ENCODE results near the gene SLC6A18. TPM values are rescaled to one million over a fixed set of nuclear protein-coding genes. Genes with fewer than 3 reads are reported as not detected.

SLC6A18 gene
- total RNA-seq, 5 donors from 2014 or later (not counting 1 experiment from before 2014, with no cell fraction given): not detected

DNA sequence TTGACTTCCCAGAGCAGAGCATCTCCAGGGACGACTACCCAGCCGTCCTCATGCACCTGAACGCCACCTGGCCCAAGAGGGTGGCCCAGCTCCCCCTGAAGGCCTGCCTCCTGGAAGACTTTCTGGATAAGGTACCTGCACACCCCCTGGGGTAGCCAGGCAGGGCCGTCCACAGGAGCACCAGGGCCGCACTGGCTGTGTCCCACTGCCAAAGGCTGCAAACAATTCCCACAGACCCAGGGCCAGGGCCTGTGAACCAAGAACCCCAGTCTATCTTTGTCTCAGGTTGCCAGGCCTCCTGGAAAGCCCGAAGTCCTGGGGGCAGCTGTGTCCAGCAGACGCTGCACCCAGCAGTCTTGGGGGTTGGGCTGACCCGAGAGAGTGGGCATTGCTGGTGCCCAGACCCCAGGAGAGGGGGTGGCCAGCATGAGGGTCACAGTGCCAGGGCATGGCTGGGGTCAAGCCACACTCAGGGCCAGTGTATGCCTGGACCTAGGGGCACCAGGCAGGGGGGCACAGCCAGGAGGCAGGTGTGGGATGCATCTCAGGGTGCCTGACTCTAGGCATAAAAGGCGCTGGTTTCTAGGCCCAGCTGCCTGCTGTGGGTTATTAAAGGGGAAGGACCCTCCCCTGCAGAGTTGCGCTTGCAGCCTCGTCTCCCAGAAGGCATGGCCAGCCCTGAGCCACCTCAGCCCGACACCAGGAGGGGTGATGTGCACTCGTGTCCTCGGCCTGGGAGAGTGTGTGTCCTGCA lies 17.7 kb downstream of the SLC6A18 start:
- peaks cover 0 to 14% of the 10 kb centered on the region in 2 donors for H3K27me3 Mint-ChIP-seq
- Histone ChIP-seq H3K27me3 (replicated peaks in 1 of 2; ENCODE audit: control insufficient read depth in 2 of 2, extremely low read depth in 1 of 2, insufficient read depth in 2 of 2, low read length in 1 of 2) (peaks cover 0 to 46% of the 10 kb centered on the region in 2 experiments), H3K27ac (ENCODE audit: low read length) (no peak overlapping the region), H3K4me1 (ENCODE audit: control insufficient read depth in 1 of 2, extremely low read depth in 1 of 2, insufficient read depth in 2 of 2, low read length in 2 of 2) (peaks cover 0 to 3% of the 10 kb centered on the region in 2 experiments), H3K4me3 (ENCODE audit: control insufficient read depth in 1 of 2, extremely low read depth in 1 of 2, low read length in 1 of 2) (no peak overlapping the region), H3K36me3 (ENCODE audit: control insufficient read depth in 2 of 2, extremely low read depth in 1 of 2, insufficient read depth in 1 of 2, low read length in 1 of 2) (no peaks in the 10 kb centered on the region), H3K9me3 (no peaks in the 10 kb centered on the region)
- ChIA-PET CTCF (no interaction called here), POLR2A (no interaction called here)
- 80% methylated on average over 14 of the region's 14 CpGs for WGBS (ENCODE audit: insufficient coverage)
- H3K4me3 Mint-ChIP-seq: no peak overlapping the region
- no peak for DNase-seq
- ATAC-seq (replicated peaks in 1 of 4): no peak
- no peaks in the 10 kb centered on the region for H3K4me1 Mint-ChIP-seq
- H3K36me3 Mint-ChIP-seq: no peaks in the 10 kb centered on the region
- no peaks in the 10 kb centered on the region for H3K9me3 Mint-ChIP-seq
- no peak overlapping the region for H3K27ac Mint-ChIP-seq

DNA sequence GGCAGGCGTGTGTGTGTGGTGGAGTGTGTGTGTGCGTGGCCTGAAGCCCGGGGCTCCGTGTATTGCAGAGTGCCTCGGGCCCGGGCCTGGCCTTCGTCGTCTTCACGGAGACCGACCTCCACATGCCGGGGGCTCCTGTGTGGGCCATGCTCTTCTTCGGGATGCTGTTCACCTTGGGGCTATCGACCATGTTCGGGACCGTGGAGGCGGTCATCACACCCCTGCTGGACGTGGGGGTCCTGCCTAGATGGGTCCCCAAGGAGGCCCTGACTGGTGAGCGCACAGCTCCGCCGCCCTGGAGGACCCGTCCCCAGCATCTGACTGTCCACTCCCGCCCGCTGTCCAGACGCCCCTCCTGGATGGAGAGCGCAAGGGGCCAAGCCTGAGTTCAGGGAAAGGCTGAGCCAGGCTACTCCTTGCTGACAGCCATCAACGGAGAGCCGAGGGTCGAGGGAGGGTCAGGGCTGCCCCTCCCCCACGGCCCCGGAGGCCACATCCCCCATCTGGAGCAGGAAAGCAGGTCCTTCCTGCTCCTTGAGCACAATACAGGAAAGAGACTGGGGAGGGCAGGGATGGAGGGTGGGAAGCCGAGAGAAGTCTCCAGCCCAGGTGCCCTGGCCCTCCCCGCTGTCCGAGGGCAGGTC lies 18.4 kb downstream of the SLC6A18 start:
- Histone ChIP-seq H3K27ac (ENCODE audit: low read length) (no peak overlapping the region), H3K36me3 (ENCODE audit: control insufficient read depth in 2 of 2, extremely low read depth in 1 of 2, insufficient read depth in 1 of 2, low read length in 1 of 2) (no peaks in the 10 kb centered on the region), H3K27me3 (replicated peaks in 1 of 2; ENCODE audit: control insufficient read depth in 2 of 2, extremely low read depth in 1 of 2, insufficient read depth in 2 of 2, low read length in 1 of 2) (peaks cover 0 to 51% of the 10 kb centered on the region in 2 experiments), H3K4me1 (ENCODE audit: control insufficient read depth in 1 of 2, extremely low read depth in 1 of 2, insufficient read depth in 2 of 2, low read length in 2 of 2) (peaks cover 0 to 3% of the 10 kb centered on the region in 2 experiments), H3K4me3 (ENCODE audit: control insufficient read depth in 1 of 2, extremely low read depth in 1 of 2, low read length in 1 of 2) (no peak overlapping the region), H3K9me3 (no peaks in the 10 kb centered on the region)
- WGBS (ENCODE audit: insufficient coverage): 71% methylated on average over 24 of the region's 33 CpGs
- ChIA-PET CTCF (interaction anchor here in 1 of 2 donors (0.6 kb wide), 1 partner anchor 20 kb away, joined by 3 read pairs; no protein-coding TSS in a partner anchor), POLR2A (no interaction called here)
- Mint-ChIP-seq H3K4me3 (no peak overlapping the region), H3K36me3 (no peaks in the 10 kb centered on the region), H3K4me1 (no peaks in the 10 kb centered on the region), H3K27me3 (peaks cover 0 to 14% of the 10 kb centered on the region in 2 donors), H3K27ac (no peak overlapping the region), H3K9me3 (no peaks in the 10 kb centered on the region)
- ATAC-seq (replicated peaks in 1 of 4): peak in 1 of 4 experiments; percentile 15
- no peak for DNase-seq

DNA sequence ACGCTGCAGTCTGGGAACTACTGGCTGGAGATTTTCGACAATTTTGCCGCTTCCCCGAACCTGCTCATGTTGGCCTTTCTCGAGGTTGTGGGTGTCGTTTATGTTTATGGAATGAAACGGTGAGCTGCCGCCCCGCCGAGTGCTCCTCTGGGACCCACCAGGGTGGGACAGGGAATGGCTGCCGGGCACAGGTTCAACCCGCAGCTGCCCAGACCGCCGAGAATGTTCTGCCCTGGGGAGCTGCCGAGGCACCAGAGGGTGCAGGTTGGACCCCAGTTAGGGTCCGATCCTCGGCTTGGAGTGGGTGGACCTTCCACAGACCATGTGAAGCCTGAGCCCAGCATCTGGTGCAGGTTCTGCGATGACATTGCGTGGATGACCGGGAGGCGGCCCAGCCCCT lies 19.1 kb downstream of the SLC6A18 start:
- no peak for ATAC-seq (replicated peaks in 1 of 4)
- POLR2A ChIA-PET: no interaction called here
- Histone ChIP-seq H3K27me3 (replicated peaks in 1 of 2; ENCODE audit: control insufficient read depth in 2 of 2, extremely low read depth in 1 of 2, insufficient read depth in 2 of 2, low read length in 1 of 2) (peaks cover 0 to 52% of the 10 kb centered on the region in 2 experiments), H3K27ac (ENCODE audit: low read length) (no peak overlapping the region), H3K36me3 (ENCODE audit: control insufficient read depth in 2 of 2, extremely low read depth in 1 of 2, insufficient read depth in 1 of 2, low read length in 1 of 2) (no peaks in the 10 kb centered on the region), H3K4me3 (ENCODE audit: control insufficient read depth in 1 of 2, extremely low read depth in 1 of 2, low read length in 1 of 2) (no peak overlapping the region), H3K9me3 (no peaks in the 10 kb centered on the region), H3K4me1 (ENCODE audit: control insufficient read depth in 1 of 2, extremely low read depth in 1 of 2, insufficient read depth in 2 of 2, low read length in 2 of 2) (peaks cover 0 to 3% of the 10 kb centered on the region in 2 experiments)
- Mint-ChIP-seq H3K9me3 (no peaks in the 10 kb centered on the region), H3K27ac (no peak overlapping the region), H3K27me3 (peaks cover 0 to 14% of the 10 kb centered on the region in 2 donors), H3K4me1 (no peaks in the 10 kb centered on the region), H3K4me3 (no peak overlapping the region), H3K36me3 (no peaks in the 10 kb centered on the region)
- CTCF ChIA-PET: interaction anchor here in 1 of 2 donors (0.6 kb wide), 1 partner anchor 21 kb away, joined by 3 read pairs; no protein-coding TSS in a partner anchor
- WGBS (ENCODE audit: insufficient coverage): 70% methylated on average over 21 of the region's 21 CpGs
- DNase-seq: no peak

DNA sequence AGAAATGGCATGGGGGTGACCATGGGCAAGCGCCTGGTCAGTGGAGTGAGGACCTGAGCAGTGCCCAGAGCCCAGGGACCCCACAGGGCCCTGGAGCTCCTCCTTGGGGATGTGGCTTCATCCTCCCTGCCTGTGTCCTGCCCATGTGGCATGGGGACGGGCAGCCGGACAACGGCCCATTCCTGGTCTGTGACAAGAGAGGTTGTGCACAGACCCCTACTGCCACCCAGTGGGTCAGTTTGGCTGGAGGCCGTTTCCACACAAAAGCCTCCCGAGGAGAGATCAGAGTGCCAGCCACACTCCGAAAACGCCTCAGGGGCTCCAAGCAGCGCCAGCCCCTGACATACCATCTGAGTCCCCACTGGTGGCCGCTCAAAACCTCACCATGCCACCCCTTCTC lies 19.8 kb downstream of the SLC6A18 start:
- ATAC-seq (replicated peaks in 1 of 4) (no peak), DNase-seq (no peak)
- Histone ChIP-seq H3K27me3 (replicated peaks in 1 of 2; ENCODE audit: control insufficient read depth in 2 of 2, extremely low read depth in 1 of 2, insufficient read depth in 2 of 2, low read length in 1 of 2) (peaks cover 0 to 52% of the 10 kb centered on the region in 2 experiments), H3K9me3 (no peaks in the 10 kb centered on the region), H3K4me3 (ENCODE audit: control insufficient read depth in 1 of 2, extremely low read depth in 1 of 2, low read length in 1 of 2) (no peak overlapping the region), H3K27ac (ENCODE audit: low read length) (no peak overlapping the region), H3K4me1 (ENCODE audit: control insufficient read depth in 1 of 2, extremely low read depth in 1 of 2, insufficient read depth in 2 of 2, low read length in 2 of 2) (peaks cover 0 to 3% of the 10 kb centered on the region in 2 experiments), H3K36me3 (ENCODE audit: control insufficient read depth in 2 of 2, extremely low read depth in 1 of 2, insufficient read depth in 1 of 2, low read length in 1 of 2) (no peaks in the 10 kb centered on the region)
- Mint-ChIP-seq H3K4me1 (no peaks in the 10 kb centered on the region), H3K4me3 (no peak overlapping the region), H3K27me3 (peaks cover 0 to 14% of the 10 kb centered on the region in 2 donors), H3K9me3 (no peaks in the 10 kb centered on the region), H3K27ac (no peak overlapping the region), H3K36me3 (no peaks in the 10 kb centered on the region)
- whole genome bisulfite sequencing (ENCODE audit: insufficient coverage): 52% methylated on average over 7 of the region's 10 CpGs
- POLR2A ChIA-PET: no interaction called here
- CTCF ChIA-PET: no interaction called here

DNA sequence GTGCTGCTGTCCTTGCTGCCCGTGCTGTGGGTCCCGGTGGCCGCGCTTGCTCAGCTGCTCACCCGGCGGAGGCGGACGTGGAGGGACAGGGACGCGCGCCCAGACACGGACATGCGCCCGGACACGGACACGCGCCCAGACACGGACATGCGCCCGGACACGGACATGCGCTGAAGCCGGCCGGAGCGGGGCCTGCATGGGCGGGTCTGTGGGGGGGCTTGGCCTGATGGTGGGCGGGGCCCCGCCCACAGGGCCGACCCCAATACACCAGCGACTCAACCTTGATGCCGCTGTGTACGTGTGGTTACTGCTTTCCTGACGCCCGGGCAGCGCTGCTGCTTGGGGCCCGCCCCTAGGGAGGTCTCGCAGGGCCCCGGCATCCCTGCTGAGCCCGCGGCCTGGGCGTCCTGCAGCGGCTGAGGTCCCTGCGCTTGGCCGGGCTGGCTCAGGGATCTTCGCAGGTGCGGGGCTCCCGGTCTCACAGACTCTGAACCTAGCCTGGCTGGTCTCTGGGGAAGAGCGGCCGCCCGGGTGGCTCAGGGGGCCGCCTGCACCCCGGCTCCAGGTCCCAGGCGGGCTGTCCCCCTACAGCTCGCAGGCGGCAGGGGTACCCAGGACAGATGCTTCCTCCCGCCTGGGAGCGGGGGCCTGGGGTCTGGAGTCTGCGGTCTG lies 20.9 kb downstream of the SLC6A18 start:
- H3K27me3 ChIP-seq (replicated peaks in 1 of 2; ENCODE audit: control insufficient read depth in 2 of 2, extremely low read depth in 1 of 2, insufficient read depth in 2 of 2, low read length in 1 of 2): peaks cover 0 to 55% of the 10 kb centered on the region in 2 experiments
- peaks cover 0 to 14% of the 10 kb centered on the region in 2 donors for H3K27me3 Mint-ChIP-seq
- peaks cover 0 to 3% of the 10 kb centered on the region in 2 experiments for H3K4me1 ChIP-seq (ENCODE audit: control insufficient read depth in 1 of 2, extremely low read depth in 1 of 2, insufficient read depth in 2 of 2, low read length in 2 of 2)
- no peaks in the 10 kb centered on the region for H3K9me3 ChIP-seq
- CTCF ChIA-PET: no interaction called here
- H3K9me3 Mint-ChIP-seq: no peaks in the 10 kb centered on the region
- no peak overlapping the region for H3K27ac ChIP-seq (ENCODE audit: low read length)
- no peak overlapping the region for H3K27ac Mint-ChIP-seq
- WGBS (ENCODE audit: insufficient coverage): 35% methylated on average over 58 of the region's 58 CpGs
- no peak overlapping the region for H3K4me3 ChIP-seq (ENCODE audit: control insufficient read depth in 1 of 2, extremely low read depth in 1 of 2, low read length in 1 of 2)
- no peak overlapping the region for H3K4me3 Mint-ChIP-seq
- no peak for DNase-seq
- POLR2A ChIA-PET: no interaction called here
- ATAC-seq (replicated peaks in 1 of 4): no peak
- no peaks in the 10 kb centered on the region for H3K36me3 Mint-ChIP-seq
- H3K36me3 ChIP-seq (ENCODE audit: control insufficient read depth in 2 of 2, extremely low read depth in 1 of 2, insufficient read depth in 1 of 2, low read length in 1 of 2): no peaks in the 10 kb centered on the region
- H3K4me1 Mint-ChIP-seq: no peaks in the 10 kb centered on the region

DNA sequence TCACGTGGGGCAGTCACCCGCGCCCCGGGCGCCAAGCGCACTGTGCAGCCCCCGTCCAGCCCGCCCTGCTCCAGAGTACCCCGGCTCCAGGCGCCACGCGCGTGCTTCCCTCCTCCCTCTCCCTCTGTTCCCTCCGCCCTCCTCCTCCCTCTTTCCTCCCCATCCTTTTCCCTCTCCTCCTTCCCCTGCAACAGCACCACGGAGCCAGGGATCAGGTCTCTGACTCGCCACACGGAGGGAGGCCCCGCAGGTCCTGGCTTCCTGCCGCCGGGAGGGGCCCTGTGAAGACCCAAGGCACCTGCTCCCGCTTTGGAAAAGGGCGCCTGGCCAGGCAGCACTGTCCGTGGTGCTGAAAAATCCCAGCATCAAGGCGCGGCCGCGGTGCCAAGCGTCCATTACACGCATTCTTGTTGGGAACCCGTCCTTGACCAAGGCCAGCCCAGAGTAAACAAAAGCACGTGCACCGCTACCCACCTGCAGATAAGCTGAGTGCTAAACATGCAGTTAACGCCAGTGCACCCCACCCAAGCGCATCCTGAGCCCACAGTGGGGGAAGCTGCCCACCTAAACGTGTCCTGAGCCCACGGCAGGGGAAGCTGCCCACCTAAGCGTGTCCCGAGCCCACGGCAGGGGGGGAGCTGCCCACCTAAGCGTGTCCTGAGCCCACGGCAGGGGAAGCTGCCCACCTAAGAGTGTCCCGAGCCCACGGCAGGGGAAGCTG lies 21.7 kb downstream of the SLC6A18 start:
- no peaks in the 10 kb centered on the region for H3K9me3 Mint-ChIP-seq
- peaks cover 0 to 11% of the 10 kb centered on the region in 2 donors for H3K27me3 Mint-ChIP-seq
- 26% methylated on average over 42 of the region's 43 CpGs for WGBS (ENCODE audit: insufficient coverage)
- no peak overlapping the region for H3K27ac Mint-ChIP-seq
- Histone ChIP-seq H3K9me3 (no peaks in the 10 kb centered on the region), H3K4me1 (ENCODE audit: control insufficient read depth in 1 of 2, extremely low read depth in 1 of 2, insufficient read depth in 2 of 2, low read length in 2 of 2) (peaks cover 0 to 3% of the 10 kb centered on the region in 2 experiments), H3K27me3 (replicated peaks in 1 of 2; ENCODE audit: control insufficient read depth in 2 of 2, extremely low read depth in 1 of 2, insufficient read depth in 2 of 2, low read length in 1 of 2) (peaks cover 0 to 51% of the 10 kb centered on the region in 2 experiments), H3K36me3 (ENCODE audit: control insufficient read depth in 2 of 2, extremely low read depth in 1 of 2, insufficient read depth in 1 of 2, low read length in 1 of 2) (no peaks in the 10 kb centered on the region), H3K4me3 (ENCODE audit: control insufficient read depth in 1 of 2, extremely low read depth in 1 of 2, low read length in 1 of 2) (no peak overlapping the region), H3K27ac (ENCODE audit: low read length) (no peak overlapping the region)
- ChIA-PET CTCF (no interaction called here), POLR2A (no interaction called here)
- H3K4me1 Mint-ChIP-seq: no peaks in the 10 kb centered on the region
- DNase-seq (peak in 5 of 35 experiments; percentile 6 to 37 (median 18)), ATAC-seq (replicated peaks in 1 of 4) (no peak)
- no peaks in the 10 kb centered on the region for H3K36me3 Mint-ChIP-seq
- no peak overlapping the region for H3K4me3 Mint-ChIP-seq

All from T-cell (primary cell).